Fibroblast of gingiva (primary cell): ENCODE data around the gene ABCA13.
A peak's percentile ranks its signal among the peaks of the same experiment; 100 is the strongest.
"Not testable (repeated sequence)": the region's sequence is repeated elsewhere in the genome, so short reads cannot be mapped to it uniquely, and the experiment has no call there.

Source experiments
- DNase-seq: peaks from one replicate; pipeline ENCODE4 v3.0.0-alpha.2; 2011; ENCODE audit warnings: low read depth

ABCA13 gene

GRCh38 chr7:48173756-48174382, 2.6 kb downstream of the ABCA13 start:
- no peak for DNase-seq

- no peak for DNase-seq
These were observed 3.8 kb downstream of the ABCA13 start for GRCh38 chr7:48175019-48175418.

- no peak for DNase-seq
These were observed 5.2 kb downstream of the ABCA13 start for GRCh38 chr7:48176356-48176893.

- no peak for DNase-seq
These were observed 6.0 kb downstream of the ABCA13 start for GRCh38 chr7:48177271-48177670.

- no peak for DNase-seq
These were observed 8.3 kb downstream of the ABCA13 start for GRCh38 chr7:48179496-48180030.

GRCh38 chr7:48180981-48181380, 9.7 kb downstream of the ABCA13 start:
- DNase-seq = peak; percentile 16

GRCh38 chr7:48182718-48183369, 11.6 kb downstream of the ABCA13 start:
- peak; percentile 21 for DNase-seq

GRCh38 chr7:48183370-48183743, 12.1 kb downstream of the ABCA13 start:
- peak; percentile 56 for DNase-seq

- DNase-seq = no peak
These were observed 12.7 kb downstream of the ABCA13 start for GRCh38 chr7:48183965-48184364.

GRCh38 chr7:48188776-48189520, 17.7 kb downstream of the ABCA13 start:
- DNase-seq = peak; percentile 5

GRCh38 chr7:48192996-48193395, 21.7 kb downstream of the ABCA13 start:
- no peak for DNase-seq

GRCh38 chr7:48193421-48193820, 22.2 kb downstream of the ABCA13 start:
- no peak for DNase-seq

GRCh38 chr7:48200946-48201589, 29.8 kb downstream of the ABCA13 start:
- not testable (repeated sequence) for DNase-seq

GRCh38 chr7:48202916-48203315, 31.7 kb downstream of the ABCA13 start:
- not testable (repeated sequence) for DNase-seq

GRCh38 chr7:48207155-48207675, 36.0 kb downstream of the ABCA13 start:
- DNase-seq = no peak

GRCh38 chr7:48209004-48209600, 37.8 kb downstream of the ABCA13 start:
- no peak for DNase-seq

GRCh38 chr7:48213226-48213625, 42.0 kb downstream of the ABCA13 start:
- DNase-seq = no peak

GRCh38 chr7:48217266-48217665, 46.0 kb downstream of the ABCA13 start:
- DNase-seq = no peak

- no peak for DNase-seq
These were observed 46.5 kb downstream of the ABCA13 start for GRCh38 chr7:48217753-48218152.

GRCh38 chr7:48224042-48224441, 52.8 kb downstream of the ABCA13 start:
- DNase-seq = no peak

- DNase-seq = no peak
These were observed 53.8 kb downstream of the ABCA13 start for GRCh38 chr7:48225101-48225500.

- DNase-seq = no peak
These were observed 66.1 kb downstream of the ABCA13 start for GRCh38 chr7:48237354-48237753.
